NCI-H526 (cell line): Measurements from ENCODE around the gene NKX2-8.
A peak's percentile ranks its signal among the peaks of the same experiment; 100 is the strongest.

Experiments
- DNase-seq, 2 experiments: peaks; one replicate each; lab custom pipeline; 2025; lab: John Stamatoyannopoulos, UW

NKX2-8 gene

GRCh38 chr14:36582011-36582873, at the start of gene NKX2-8:
TSS of gene NKX2-8 (minus strand) at chr14:36582614. CDS start at chr14:36582389, 225 bp downstream.
- DNase-seq, result peak in 1 of 2 experiments; percentile 39

- DNase-seq, result no peak
Observed at GRCh38 chr14:36627981-36628380, 45.6 kb upstream of the NKX2-8 start.

- peak; percentile 16 to 29 for DNase-seq
Observed at GRCh38 chr14:36626151-36626550, 43.7 kb upstream of the NKX2-8 start.

- no peak for DNase-seq
Observed at GRCh38 chr14:36625436-36625835, 43.0 kb upstream of the NKX2-8 start.

- DNase-seq, result no peak
Observed at GRCh38 chr14:36625014-36625413, 42.6 kb upstream of the NKX2-8 start.

GRCh38 chr14:36619853-36620252, 37.4 kb upstream of the NKX2-8 start:
- DNase-seq, result no peak

GRCh38 chr14:36619131-36619530, 36.7 kb upstream of the NKX2-8 start:
- no peak for DNase-seq

GRCh38 chr14:36618641-36619040, 36.2 kb upstream of the NKX2-8 start:
- no peak for DNase-seq

GRCh38 chr14:36617824-36618223, 35.4 kb upstream of the NKX2-8 start:
- no peak for DNase-seq

GRCh38 chr14:36605506-36605857, 23.1 kb upstream of the NKX2-8 start:
- peak in 1 of 2 experiments; percentile 47 for DNase-seq

- DNase-seq, result peak; percentile 79 to 90
Observed at GRCh38 chr14:36604757-36605505, 22.5 kb upstream of the NKX2-8 start.

GRCh38 chr14:36600431-36600830, 18.0 kb upstream of the NKX2-8 start:
- no peak for DNase-seq

GRCh38 chr14:36591482-36591881, 9.1 kb upstream of the NKX2-8 start:
- DNase-seq, result no peak

GRCh38 chr14:36588788-36589187, 6.4 kb upstream of the NKX2-8 start:
- no peak for DNase-seq

GRCh38 chr14:36588119-36588518, 5.7 kb upstream of the NKX2-8 start:
- no peak for DNase-seq

GRCh38 chr14:36585100-36585499, 2.7 kb upstream of the NKX2-8 start:
- DNase-seq, result no peak

- no peak for DNase-seq
Observed at GRCh38 chr14:36583893-36584811, 1.7 kb upstream of the NKX2-8 start.

- DNase-seq, result no peak
Observed at GRCh38 chr14:36583242-36583892, 953 bp upstream of the NKX2-8 start.

GRCh38 chr14:36582874-36583241, 444 bp upstream of the NKX2-8 start:
- no peak for DNase-seq

GRCh38 chr14:36580856-36581831, 1.3 kb downstream of the NKX2-8 start:
- DNase-seq, result peak; percentile 9 to 87
